ENCODE data around the gene KLHL10.

KLHL10 gene

GRCh38 chr17:41810659-41811548 is 26.7 kb upstream of the KLHL10 start:
- Mint-ChIP-seq H3K4me3 (peak overlapping the region; percentile 91), H3K27ac (no peak overlapping the region), H3K36me3 (no peaks in the 10 kb centered on the region), H3K9me3 (no peaks in the 10 kb centered on the region), H3K4me1 (peaks cover 33% of the 10 kb centered on the region)
- peak; percentile 46 for ATAC-seq
- no peak for DNase-seq (ENCODE audit: low spot score in 2 of 2)

DNA sequence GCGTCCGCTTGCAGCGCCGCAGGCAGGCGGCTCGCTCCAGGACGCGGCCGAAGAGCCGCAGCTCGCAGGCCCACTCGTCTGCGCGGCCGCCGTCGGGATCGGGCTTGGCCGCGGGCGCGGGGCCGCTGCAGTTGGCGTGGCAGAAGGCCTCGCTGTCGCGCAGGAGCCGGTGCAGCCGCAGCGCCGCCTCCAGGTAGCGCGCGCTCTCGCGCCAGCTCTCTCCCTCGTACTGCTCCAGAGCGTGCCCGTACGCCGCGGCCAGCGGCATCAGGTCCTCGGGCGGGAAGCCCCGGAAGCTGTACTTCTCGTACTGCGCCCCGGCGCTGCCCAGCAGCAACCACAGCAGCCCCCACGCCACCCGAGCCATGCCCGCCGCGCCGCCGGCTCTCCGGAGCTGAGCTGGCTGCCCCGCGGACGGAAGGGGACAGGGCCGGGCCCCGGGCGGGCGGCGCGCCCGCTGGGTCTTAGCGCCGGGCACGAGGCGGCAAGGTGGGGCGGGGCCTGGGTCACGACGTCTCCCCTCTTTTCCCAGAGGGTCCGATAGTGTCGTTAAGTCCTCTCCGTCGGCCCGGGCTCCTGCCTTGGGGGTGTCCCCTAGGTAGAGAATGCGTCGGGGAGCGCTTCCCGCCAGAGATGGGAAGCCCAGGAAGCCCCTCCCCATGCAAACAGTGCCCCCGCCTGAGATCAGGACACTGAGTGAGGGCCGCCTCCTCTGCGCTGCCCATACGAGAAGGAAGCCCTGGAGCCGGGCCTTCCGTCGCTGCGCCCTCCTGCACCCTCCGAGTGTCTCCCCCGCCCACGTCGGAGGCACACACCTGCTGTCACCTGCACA is 25.9 kb upstream of the KLHL10 start, which contains the start of gene P3H4:
TSS of gene P3H4 (minus strand) at position 401 of the 832 bp plus-strand sequence. CDS start at position 367, 34 bp downstream.
- peaks cover 33% of the 10 kb centered on the region for H3K4me1 Mint-ChIP-seq
- DNase-seq (ENCODE audit: low spot score in 2 of 2) (peak; percentile 73 to 87), ATAC-seq (peak; percentile 90)
- no peaks in the 10 kb centered on the region for H3K36me3 Mint-ChIP-seq
- H3K27ac Mint-ChIP-seq, result peak within 1 kb of the TSS; percentile 83
- H3K9me3 Mint-ChIP-seq, result no peaks in the 10 kb centered on the region
- peak within 1 kb of the TSS; percentile 91 for H3K4me3 Mint-ChIP-seq

- peak; percentile 27 for ATAC-seq
- Mint-ChIP-seq H3K4me1 (peaks cover 33% of the 10 kb centered on the region), H3K27ac (peak within 1 kb of the TSS; percentile 83), H3K9me3 (no peaks in the 10 kb centered on the region), H3K36me3 (no peaks in the 10 kb centered on the region), H3K4me3 (peak within 1 kb of the TSS; percentile 91)
- no peak for DNase-seq (ENCODE audit: low spot score in 2 of 2)
Measured at GRCh38 chr17:41812381-41813151, 25.1 kb upstream of the KLHL10 start, which contains the start of gene FKBP10. Gene FKBP10 (plus strand): TSS chr17:41813004. CDS start chr17:41813035, 31 bp downstream.

DNA sequence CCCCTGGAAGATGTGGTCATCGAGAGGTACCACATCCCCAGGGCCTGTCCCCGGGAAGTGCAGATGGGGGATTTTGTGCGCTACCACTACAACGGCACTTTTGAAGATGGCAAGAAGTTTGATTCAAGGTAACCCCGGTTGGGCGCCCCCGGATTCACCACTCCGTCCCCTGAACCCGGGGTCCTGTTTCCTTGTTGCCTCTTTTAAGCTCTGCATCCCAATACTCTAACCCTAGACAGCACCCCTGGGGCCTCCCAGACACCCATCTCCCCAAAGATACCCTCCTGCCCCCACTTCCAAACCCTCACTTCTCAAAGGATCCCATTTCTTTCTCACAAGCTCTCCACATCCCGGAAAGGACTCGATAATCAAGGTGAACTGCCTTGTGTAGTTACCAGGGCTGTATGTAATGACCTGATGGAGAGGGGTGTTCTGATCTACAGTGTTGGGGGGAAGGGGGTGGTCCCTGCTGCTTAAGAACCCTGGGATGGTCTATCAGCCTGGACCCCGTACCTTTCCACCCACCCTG is 24.4 kb upstream of the KLHL10 start:
- H3K36me3 Mint-ChIP-seq, result no peaks in the 10 kb centered on the region
- ATAC-seq (no peak), DNase-seq (ENCODE audit: low spot score in 2 of 2) (no peak)
- peak overlapping the region; percentile 91 for H3K4me3 Mint-ChIP-seq
- H3K9me3 Mint-ChIP-seq, result no peaks in the 10 kb centered on the region
- peaks cover 33% of the 10 kb centered on the region for H3K4me1 Mint-ChIP-seq
- no peak overlapping the region for H3K27ac Mint-ChIP-seq

DNA sequence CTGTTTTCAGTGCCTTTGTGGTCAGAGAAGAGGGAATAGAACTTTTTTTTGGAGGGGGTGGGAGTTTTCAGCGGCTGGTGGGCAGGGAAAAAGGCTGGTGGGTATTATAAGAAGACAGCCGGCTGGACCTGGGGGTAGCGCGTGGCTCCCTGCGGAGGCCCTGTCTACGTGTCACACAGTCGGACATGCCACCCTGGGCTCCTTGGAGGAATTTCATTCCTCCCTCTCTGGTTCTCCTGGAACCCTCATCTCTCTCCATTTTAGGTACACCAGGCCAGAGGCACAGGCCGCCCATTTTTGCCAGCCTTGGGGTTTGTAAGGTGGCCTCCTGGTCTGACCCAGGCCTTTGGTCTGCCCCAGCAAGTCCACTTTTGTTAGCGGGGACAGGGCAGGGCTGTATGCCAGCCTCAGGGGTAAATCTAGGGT is 23.9 kb upstream of the KLHL10 start:
- DNase-seq (ENCODE audit: low spot score in 2 of 2) (no peak), ATAC-seq (no peak)
- Mint-ChIP-seq H3K27ac (no peak overlapping the region), H3K36me3 (no peaks in the 10 kb centered on the region), H3K4me3 (peak overlapping the region; percentile 91), H3K4me1 (peaks cover 33% of the 10 kb centered on the region), H3K9me3 (no peaks in the 10 kb centered on the region)

DNA sequence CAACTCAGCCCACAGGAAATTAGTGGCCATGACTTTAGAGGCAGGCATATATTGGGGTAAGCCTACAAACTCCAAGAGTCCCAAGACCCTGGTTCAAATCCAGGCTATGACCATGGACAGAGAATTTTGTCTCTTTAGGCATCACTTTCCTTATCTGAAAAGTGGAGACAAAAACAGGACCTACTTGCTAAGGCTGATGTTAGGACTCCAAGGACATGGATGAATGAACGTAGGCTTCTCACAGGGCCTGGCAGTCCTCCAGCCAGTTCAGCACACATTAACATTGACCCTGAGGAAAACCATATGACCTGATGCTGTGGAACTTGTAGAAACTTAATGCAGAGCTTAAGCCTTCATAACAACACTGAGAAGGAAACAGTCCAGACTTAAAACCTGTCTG is 23.4 kb upstream of the KLHL10 start:
- H3K4me1 Mint-ChIP-seq, result peaks cover 33% of the 10 kb centered on the region
- DNase-seq (ENCODE audit: low spot score in 2 of 2), result no peak
- no peak overlapping the region for H3K27ac Mint-ChIP-seq
- no peaks in the 10 kb centered on the region for H3K36me3 Mint-ChIP-seq
- no peak for ATAC-seq
- no peak overlapping the region for H3K4me3 Mint-ChIP-seq
- no peaks in the 10 kb centered on the region for H3K9me3 Mint-ChIP-seq

GRCh38 chr17:41816637-41817320 is 20.8 kb upstream of the KLHL10 start:
- no peak for ATAC-seq
- Mint-ChIP-seq H3K36me3 (no peaks in the 10 kb centered on the region), H3K27ac (no peak overlapping the region)

GRCh38 chr17:41818024-41818423 is 19.6 kb upstream of the KLHL10 start:
- ATAC-seq (no peak), DNase-seq (ENCODE audit: low spot score in 2 of 2) (no peak)
- Mint-ChIP-seq H3K27ac (no peak overlapping the region), H3K9me3 (no peaks in the 10 kb centered on the region), H3K4me1 (peaks cover 6% of the 10 kb centered on the region), H3K4me3 (no peak overlapping the region), H3K36me3 (no peaks in the 10 kb centered on the region)

More at GRCh38 chr17:41816637-41817320, 20.8 kb upstream of the KLHL10 start:
- H3K9me3 Mint-ChIP-seq, result no peaks in the 10 kb centered on the region
- no peak overlapping the region for H3K4me3 Mint-ChIP-seq
- peaks cover 17% of the 10 kb centered on the region for H3K4me1 Mint-ChIP-seq
- no peak for DNase-seq (ENCODE audit: low spot score in 2 of 2)

DNA sequence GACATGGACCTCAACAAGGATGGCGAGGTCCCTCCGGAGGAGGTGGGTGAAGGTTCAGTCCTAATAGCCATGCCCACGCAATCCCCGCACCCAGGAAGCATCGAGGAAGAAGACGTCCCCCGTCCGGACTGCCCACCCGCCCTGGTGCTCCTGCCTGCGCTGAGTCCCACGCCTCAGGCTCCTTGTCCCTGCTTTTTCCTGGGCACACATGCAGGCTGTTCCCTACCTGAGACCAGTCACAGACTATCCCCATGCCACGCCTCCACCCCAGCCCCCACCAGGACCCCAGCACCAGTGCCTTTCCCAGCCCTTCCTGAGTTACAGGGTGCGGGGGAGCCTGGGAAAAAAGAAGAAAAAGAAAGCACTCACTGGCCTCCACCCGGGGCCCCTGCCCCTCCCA is 15.8 kb upstream of the KLHL10 start:
- H3K27ac Mint-ChIP-seq, result no peak overlapping the region
- H3K4me3 Mint-ChIP-seq, result no peak overlapping the region
- no peak for ATAC-seq
- DNase-seq (ENCODE audit: low spot score in 2 of 2), result no peak
- H3K4me1 Mint-ChIP-seq, result no peaks in the 10 kb centered on the region
- H3K36me3 Mint-ChIP-seq, result peaks cover 21% of the 10 kb centered on the region
- H3K9me3 Mint-ChIP-seq, result no peaks in the 10 kb centered on the region

- Mint-ChIP-seq H3K4me1 (no peaks in the 10 kb centered on the region), H3K27ac (no peak overlapping the region), H3K4me3 (no peak overlapping the region), H3K36me3 (peaks cover 28% of the 10 kb centered on the region), H3K9me3 (no peaks in the 10 kb centered on the region)
- no peak for ATAC-seq
- no peak for DNase-seq (ENCODE audit: low spot score in 2 of 2)
Measured at GRCh38 chr17:41822216-41823140, 15.1 kb upstream of the KLHL10 start.

DNA sequence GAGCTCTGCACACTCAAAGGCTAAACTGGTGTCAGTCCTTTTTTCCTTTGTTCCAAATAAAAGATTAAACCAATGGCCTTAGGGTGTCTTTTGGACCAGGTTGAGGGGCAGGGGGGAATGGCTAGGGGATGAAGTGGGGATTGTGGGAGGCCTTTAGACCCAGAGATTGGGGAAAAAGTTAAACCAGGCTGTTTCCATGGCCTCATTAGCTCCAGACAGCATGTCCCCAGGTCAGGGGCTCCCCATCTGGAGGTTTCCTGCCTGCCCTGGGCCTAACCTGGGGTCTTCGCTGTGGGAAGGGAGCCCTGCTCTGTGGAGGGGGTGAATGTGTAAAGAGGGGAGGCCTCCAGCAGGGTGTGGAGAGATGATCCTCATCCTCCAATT is 14.5 kb upstream of the KLHL10 start:
- no peak overlapping the region for H3K27ac Mint-ChIP-seq
- H3K9me3 Mint-ChIP-seq, result no peaks in the 10 kb centered on the region
- H3K4me1 Mint-ChIP-seq, result no peaks in the 10 kb centered on the region
- DNase-seq (ENCODE audit: low spot score in 2 of 2) (no peak), ATAC-seq (no peak)
- no peak overlapping the region for H3K4me3 Mint-ChIP-seq
- H3K36me3 Mint-ChIP-seq, result peaks cover 34% of the 10 kb centered on the region

DNA sequence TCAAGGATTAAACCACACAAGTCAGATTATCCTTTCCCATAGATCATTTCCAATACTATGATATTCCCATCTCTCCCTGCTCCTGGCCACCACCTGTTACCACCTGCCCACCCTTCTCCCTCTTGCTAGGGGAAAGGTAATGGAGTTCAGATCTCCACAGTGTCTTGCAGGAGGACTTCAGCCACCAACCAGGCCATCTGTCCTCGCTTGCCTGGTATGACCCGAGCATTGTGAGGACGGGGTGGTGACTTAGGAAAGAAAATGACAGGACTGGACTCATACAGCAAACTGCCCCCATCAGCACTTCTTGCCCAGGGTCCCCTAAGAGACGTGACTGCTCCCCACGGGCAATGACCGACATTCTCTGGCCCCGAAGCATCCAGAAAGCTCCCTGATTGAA is 14.0 kb upstream of the KLHL10 start:
- Mint-ChIP-seq H3K4me3 (no peak overlapping the region), H3K9me3 (no peaks in the 10 kb centered on the region), H3K36me3 (peaks cover 39% of the 10 kb centered on the region), H3K4me1 (no peaks in the 10 kb centered on the region), H3K27ac (no peak overlapping the region)
- ATAC-seq, result no peak
- no peak for DNase-seq (ENCODE audit: low spot score in 2 of 2)

GRCh38 chr17:41824086-41824485 is 13.5 kb upstream of the KLHL10 start:
- DNase-seq (ENCODE audit: low spot score in 2 of 2) (no peak), ATAC-seq (no peak)
- Mint-ChIP-seq H3K4me3 (no peak overlapping the region), H3K4me1 (no peaks in the 10 kb centered on the region), H3K36me3 (peaks cover 43% of the 10 kb centered on the region), H3K9me3 (no peaks in the 10 kb centered on the region), H3K27ac (no peak overlapping the region)
